NCI-H2029 (cell line): Measurements from ENCODE around the gene PTH2.
A peak's percentile ranks its signal among the peaks of the same experiment; 100 is the strongest.

Source experiments
- DNase-seq: peaks from one replicate; lab custom pipeline; 2025; lab: John Stamatoyannopoulos, UW

Gene PTH2

GRCh38 chr19:49409441-49410029 lies 13.7 kb downstream of the PTH2 start:
- DNase-seq: no peak

- no peak for DNase-seq
Measured at GRCh38 chr19:49408816-49409440, 14.3 kb downstream of the PTH2 start.

- DNase-seq: no peak
Measured at GRCh38 chr19:49407482-49408015, 15.7 kb downstream of the PTH2 start.

- DNase-seq: no peak
Measured at GRCh38 chr19:49407079-49407478, 16.2 kb downstream of the PTH2 start.

- DNase-seq: peak; percentile 95
Measured at GRCh38 chr19:49403404-49404187, 19.6 kb downstream of the PTH2 start.

- DNase-seq: no peak
Measured at GRCh38 chr19:49400029-49400428, 23.2 kb downstream of the PTH2 start.

- DNase-seq: no peak
Measured at GRCh38 chr19:49398931-49399330, 24.3 kb downstream of the PTH2 start.

- DNase-seq: no peak
Measured at GRCh38 chr19:49398001-49398615, 25.1 kb downstream of the PTH2 start.

- DNase-seq: no peak
Measured at GRCh38 chr19:49396738-49397505, 26.3 kb downstream of the PTH2 start.

GRCh38 chr19:49395581-49396407 lies 27.4 kb downstream of the PTH2 start:
- DNase-seq: no peak

- no peak for DNase-seq
Measured at GRCh38 chr19:49393881-49394280, 29.4 kb downstream of the PTH2 start.

GRCh38 chr19:49391581-49392399 lies 31.5 kb downstream of the PTH2 start:
- peak; percentile 61 for DNase-seq

- no peak for DNase-seq
Measured at GRCh38 chr19:49390929-49391359, 32.3 kb downstream of the PTH2 start.

- no peak for DNase-seq
Measured at GRCh38 chr19:49390131-49390928, 32.9 kb downstream of the PTH2 start.

GRCh38 chr19:49389406-49389805 lies 33.8 kb downstream of the PTH2 start:
- DNase-seq: no peak

- DNase-seq: peak; percentile 55
Measured at GRCh38 chr19:49387936-49388372, 35.3 kb downstream of the PTH2 start, which contains the start of gene KASH5. KASH5 (plus strand) TSS chr19:49388249; CDS start chr19:49390884, 2,635 bp downstream.

GRCh38 chr19:49383599-49383998 lies 39.6 kb downstream of the PTH2 start:
- DNase-seq: no peak

- no peak for DNase-seq
Measured at GRCh38 chr19:49382639-49383038, 40.6 kb downstream of the PTH2 start.

GRCh38 chr19:49380391-49380790 lies 42.9 kb downstream of the PTH2 start:
- DNase-seq: no peak
